ENCODE data around the gene ANXA5.

The ANXA5 gene

GRCh38 chr4:121728066-121728465, 31.3 kb upstream of the ANXA5 start:
- Histone ChIP-seq H3K79me1 (ENCODE audit: low read depth, low read length) (no peaks in the 10 kb centered on the region), H2BK5ac (ENCODE audit: low read length) (no peak overlapping the region), H2BK120ac (ENCODE audit: low read depth, low read length) (no peak overlapping the region), H2AK5ac (ENCODE audit: low read depth, low read length) (no peak overlapping the region), H2AFZ (ENCODE audit: low read length) (no peak overlapping the region), H3K14ac (ENCODE audit: low read length) (no peak overlapping the region), H3K18ac (ENCODE audit: low read length) (no peak overlapping the region), H2BK15ac (ENCODE audit: low read length) (no peak overlapping the region), H2BK12ac (ENCODE audit: low read length) (no peak overlapping the region), H3K27me3 (ENCODE audit: control insufficient read depth in 3 of 3, insufficient read depth in 3 of 3, low read depth in 1 of 3, low read length in 3 of 3) (no peaks in the 10 kb centered on the region), H3K4ac (ENCODE audit: low read length) (no peak overlapping the region), H3K23ac (ENCODE audit: low read depth, low read length, poor library complexity) (no peak overlapping the region), H3K9me3 (replicated peaks in 1 of 2; ENCODE audit: control insufficient read depth in 2 of 2, insufficient read depth in 1 of 2, low read depth in 1 of 2, low read length in 2 of 2) (no peaks in the 10 kb centered on the region), H3K36me3 (replicated peaks in 1 of 2; ENCODE audit: control insufficient read depth in 2 of 2, insufficient read depth in 2 of 2, low read length in 2 of 2) (no peaks in the 10 kb centered on the region), H3K4me3 (ENCODE audit: low read length in 2 of 2) (no peak overlapping the region), H4K8ac (ENCODE audit: low read depth, low read length) (no peak overlapping the region), H3K4me2 (ENCODE audit: insufficient read depth, low read length, poor library complexity, severe bottlenecking) (no peak overlapping the region), H3K9ac (ENCODE audit: low read depth, low read length, poor library complexity) (no peak overlapping the region), H4K91ac (ENCODE audit: low read depth, low read length, poor library complexity) (no peak overlapping the region), H3K4me1 (ENCODE audit: control insufficient read depth in 2 of 2, insufficient read depth in 1 of 2, low read depth in 1 of 2, low read length in 2 of 2) (no peaks in the 10 kb centered on the region), H3K27ac (replicated peaks; ENCODE audit: low read length) (no peak overlapping the region)
- no CpG with 5 or more reads among the region's 4 CpGs for WGBS, 2 donors (ENCODE audit: extremely low coverage in 2 of 2, insufficient read length in 2 of 2, insufficient replicate concordance in 1 of 2)
- DNase-seq (ENCODE audit: low spot score): no peak

DNA sequence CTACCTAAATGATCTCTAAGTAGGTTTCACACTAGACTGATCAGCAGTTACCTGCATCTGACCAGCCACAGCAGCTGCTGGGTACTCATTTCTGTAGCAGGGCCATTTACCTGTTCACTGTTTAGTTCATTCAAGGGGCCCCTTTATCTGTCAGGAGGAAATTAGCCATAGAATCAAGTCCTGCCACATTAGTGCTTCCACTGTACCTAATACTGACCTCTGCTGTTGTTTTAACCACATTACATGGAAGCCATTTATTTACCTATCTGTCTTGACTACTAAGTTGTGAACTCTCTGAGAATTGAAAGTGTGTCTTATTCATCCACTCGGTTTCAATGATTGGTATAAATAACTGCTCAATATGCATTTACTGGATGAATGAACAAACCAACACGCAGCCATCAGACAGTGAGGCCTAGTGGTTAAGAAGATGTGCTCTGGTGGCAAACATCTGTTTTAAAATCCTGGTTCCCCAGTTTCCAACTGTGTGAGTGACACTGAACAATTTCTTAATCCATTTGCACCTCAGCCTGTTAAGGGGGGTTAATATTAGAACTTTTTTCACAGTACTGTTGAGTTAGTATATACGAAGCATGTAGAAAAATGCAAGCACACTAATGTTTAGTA, 30.0 kb upstream of the ANXA5 start:
- Histone ChIP-seq H2BK15ac (ENCODE audit: low read length) (no peak overlapping the region), H2BK5ac (ENCODE audit: low read length) (no peak overlapping the region), H3K27me3 (ENCODE audit: control insufficient read depth in 3 of 3, insufficient read depth in 3 of 3, low read depth in 1 of 3, low read length in 3 of 3) (no peaks in the 10 kb centered on the region), H3K4ac (ENCODE audit: low read length) (no peak overlapping the region), H3K14ac (ENCODE audit: low read length) (no peak overlapping the region), H3K4me3 (ENCODE audit: low read length in 2 of 2) (no peak overlapping the region), H3K27ac (replicated peaks; ENCODE audit: low read length) (no peak overlapping the region), H2AFZ (ENCODE audit: low read length) (no peak overlapping the region), H2BK12ac (ENCODE audit: low read length) (no peak overlapping the region), H3K4me2 (ENCODE audit: insufficient read depth, low read length, poor library complexity, severe bottlenecking) (no peak overlapping the region), H3K9ac (ENCODE audit: low read depth, low read length, poor library complexity) (no peak overlapping the region), H2AK5ac (ENCODE audit: low read depth, low read length) (no peak overlapping the region), H3K18ac (ENCODE audit: low read length) (no peak overlapping the region), H3K79me1 (ENCODE audit: low read depth, low read length) (no peaks in the 10 kb centered on the region), H3K9me3 (replicated peaks in 1 of 2; ENCODE audit: control insufficient read depth in 2 of 2, insufficient read depth in 1 of 2, low read depth in 1 of 2, low read length in 2 of 2) (no peaks in the 10 kb centered on the region), H4K91ac (ENCODE audit: low read depth, low read length, poor library complexity) (no peak overlapping the region), H2BK120ac (ENCODE audit: low read depth, low read length) (no peak overlapping the region), H3K23ac (ENCODE audit: low read depth, low read length, poor library complexity) (no peak overlapping the region), H3K36me3 (replicated peaks in 1 of 2; ENCODE audit: control insufficient read depth in 2 of 2, insufficient read depth in 2 of 2, low read length in 2 of 2) (no peaks in the 10 kb centered on the region), H3K4me1 (ENCODE audit: control insufficient read depth in 2 of 2, insufficient read depth in 1 of 2, low read depth in 1 of 2, low read length in 2 of 2) (no peaks in the 10 kb centered on the region), H4K8ac (ENCODE audit: low read depth, low read length) (no peak overlapping the region)
- WGBS, 2 donors (ENCODE audit: extremely low coverage in 2 of 2, insufficient read length in 2 of 2, insufficient replicate concordance in 1 of 2): no CpG with 5 or more reads among the region's 3 CpGs
- DNase-seq (ENCODE audit: low spot score): peak; percentile 44

- Histone ChIP-seq H2BK15ac (ENCODE audit: low read length) (no peak overlapping the region), H2BK5ac (ENCODE audit: low read length) (no peak overlapping the region), H2BK120ac (ENCODE audit: low read depth, low read length) (no peak overlapping the region), H3K27me3 (ENCODE audit: control insufficient read depth in 3 of 3, insufficient read depth in 3 of 3, low read depth in 1 of 3, low read length in 3 of 3) (no peaks in the 10 kb centered on the region), H3K9me3 (replicated peaks in 1 of 2; ENCODE audit: control insufficient read depth in 2 of 2, insufficient read depth in 1 of 2, low read depth in 1 of 2, low read length in 2 of 2) (no peaks in the 10 kb centered on the region), H3K23ac (ENCODE audit: low read depth, low read length, poor library complexity) (no peak overlapping the region), H3K27ac (replicated peaks; ENCODE audit: low read length) (no peak overlapping the region), H3K79me1 (ENCODE audit: low read depth, low read length) (no peaks in the 10 kb centered on the region), H3K4me3 (ENCODE audit: low read length in 2 of 2) (no peak overlapping the region), H4K8ac (ENCODE audit: low read depth, low read length) (no peak overlapping the region), H3K36me3 (replicated peaks in 1 of 2; ENCODE audit: control insufficient read depth in 2 of 2, insufficient read depth in 2 of 2, low read length in 2 of 2) (no peaks in the 10 kb centered on the region), H2BK12ac (ENCODE audit: low read length) (no peak overlapping the region), H4K91ac (ENCODE audit: low read depth, low read length, poor library complexity) (no peak overlapping the region), H3K14ac (ENCODE audit: low read length) (no peak overlapping the region), H2AK5ac (ENCODE audit: low read depth, low read length) (no peak overlapping the region), H3K4me1 (ENCODE audit: control insufficient read depth in 2 of 2, insufficient read depth in 1 of 2, low read depth in 1 of 2, low read length in 2 of 2) (no peaks in the 10 kb centered on the region), H3K9ac (ENCODE audit: low read depth, low read length, poor library complexity) (no peak overlapping the region), H3K18ac (ENCODE audit: low read length) (no peak overlapping the region), H3K4me2 (ENCODE audit: insufficient read depth, low read length, poor library complexity, severe bottlenecking) (no peak overlapping the region), H2AFZ (ENCODE audit: low read length) (no peak overlapping the region), H3K4ac (ENCODE audit: low read length) (no peak overlapping the region)
- no CpG with 5 or more reads among the region's 1 CpG for WGBS, 2 donors (ENCODE audit: extremely low coverage in 2 of 2, insufficient read length in 2 of 2, insufficient replicate concordance in 1 of 2)
- DNase-seq (ENCODE audit: low spot score): no peak
Observed at GRCh38 chr4:121724671-121725070, 27.9 kb upstream of the ANXA5 start.

- Histone ChIP-seq H3K4me3 (ENCODE audit: low read length in 2 of 2) (no peak overlapping the region), H3K14ac (ENCODE audit: low read length) (no peak overlapping the region), H2AK5ac (ENCODE audit: low read depth, low read length) (no peak overlapping the region), H2BK12ac (ENCODE audit: low read length) (no peak overlapping the region), H3K4me1 (ENCODE audit: control insufficient read depth in 2 of 2, insufficient read depth in 1 of 2, low read depth in 1 of 2, low read length in 2 of 2) (no peaks in the 10 kb centered on the region), H3K9me3 (replicated peaks in 1 of 2; ENCODE audit: control insufficient read depth in 2 of 2, insufficient read depth in 1 of 2, low read depth in 1 of 2, low read length in 2 of 2) (no peaks in the 10 kb centered on the region), H3K4me2 (ENCODE audit: insufficient read depth, low read length, poor library complexity, severe bottlenecking) (no peak overlapping the region), H2BK5ac (ENCODE audit: low read length) (no peak overlapping the region), H2BK120ac (ENCODE audit: low read depth, low read length) (no peak overlapping the region), H4K8ac (ENCODE audit: low read depth, low read length) (no peak overlapping the region), H3K23ac (ENCODE audit: low read depth, low read length, poor library complexity) (no peak overlapping the region), H3K79me1 (ENCODE audit: low read depth, low read length) (no peaks in the 10 kb centered on the region), H3K18ac (ENCODE audit: low read length) (no peak overlapping the region), H3K36me3 (replicated peaks in 1 of 2; ENCODE audit: control insufficient read depth in 2 of 2, insufficient read depth in 2 of 2, low read length in 2 of 2) (no peaks in the 10 kb centered on the region), H3K27me3 (ENCODE audit: control insufficient read depth in 3 of 3, insufficient read depth in 3 of 3, low read depth in 1 of 3, low read length in 3 of 3) (no peaks in the 10 kb centered on the region), H2BK15ac (ENCODE audit: low read length) (no peak overlapping the region), H3K4ac (ENCODE audit: low read length) (no peak overlapping the region), H4K91ac (ENCODE audit: low read depth, low read length, poor library complexity) (no peak overlapping the region), H3K27ac (replicated peaks; ENCODE audit: low read length) (no peak overlapping the region), H2AFZ (ENCODE audit: low read length) (no peak overlapping the region), H3K9ac (ENCODE audit: low read depth, low read length, poor library complexity) (no peak overlapping the region)
- no peak for DNase-seq (ENCODE audit: low spot score)
- WGBS, 2 donors (ENCODE audit: extremely low coverage in 2 of 2, insufficient read length in 2 of 2, insufficient replicate concordance in 1 of 2): no CpG with 5 or more reads among the region's 1 CpG
Observed at GRCh38 chr4:121721700-121722099, 24.9 kb upstream of the ANXA5 start.

All from neuronal stem cell (in vitro differentiated cells).